HepG2 (cell line): ENCODE results near the gene CRYAA. TPM values are rescaled to one million over a fixed set of nuclear protein-coding genes. Genes with fewer than 3 reads are reported as not detected.

Experiments used
- CBX5 ChIP-seq: sonication (generic); formaldehyde crosslinking; IDR thresholded peaks from 2 replicates; pipeline ENCODE4 v1.4.0; 2020; ENCODE audit warnings: missing genetic modification reagents, borderline replicate concordance
- DNMT3B ChIP-seq: conservative IDR thresholded peaks from 2 replicates; pipeline ENCODE4 v1.6.1; 2016; ENCODE audit warnings: missing biosample characterization, control low read depth
- JUN ChIP-seq: sonication (generic); formaldehyde crosslinking; IDR thresholded peaks from 2 replicates; pipeline ENCODE4 v1.4.0; 2020; ENCODE audit warnings: mild to moderate bottlenecking, missing genetic modification reagents
- LCORL ChIP-seq, 2 experiments: fragments of 450-650 bp in 1 of 2; sonication (generic) in 1 of 2; formaldehyde crosslinking in 1 of 2; IDR thresholded peaks; 2 replicates each; pipeline versions ENCODE4 v1.5.0 to v1.6.1; 2017 to 2020; ENCODE audit warnings: antibody characterized with exemption in 1 of 2, missing genetic modification reagents in 1 of 2
- MIXL1 ChIP-seq: IDR thresholded peaks from 2 replicates; pipeline ENCODE4 v1.6.1; 2016
- NKX3-1 ChIP-seq: sonication (generic); formaldehyde crosslinking; IDR thresholded peaks from 2 replicates; pipeline ENCODE4 v1.5.0; 2020; ENCODE audit warnings: missing genetic modification reagents
- RFX1 ChIP-seq: fragments of 450-650 bp; IDR thresholded peaks from 2 replicates; pipeline ENCODE4 v1.6.1; 2017
- SALL1 ChIP-seq: sonication (generic); formaldehyde crosslinking; IDR thresholded peaks from 2 replicates; pipeline ENCODE4 v1.8.0; 2022; ENCODE audit warnings: mild to moderate bottlenecking, missing genetic modification reagents
- SOX5 ChIP-seq: IDR thresholded peaks from 2 replicates; pipeline ENCODE4 v1.6.1; 2016; ENCODE audit warnings: borderline replicate concordance
- ZNF382 ChIP-seq: sonication (generic); formaldehyde crosslinking; IDR thresholded peaks from 2 replicates; pipeline ENCODE4 v1.5.0; 2020; ENCODE audit warnings: missing genetic modification reagents, mild to moderate bottlenecking, borderline replicate concordance
- ZNF552 ChIP-seq: sonication (generic); formaldehyde crosslinking; IDR thresholded peaks from 2 replicates; pipeline ENCODE4 v1.9.0; 2022; ENCODE audit warnings: missing genetic modification reagents, mild to moderate bottlenecking, borderline replicate concordance
- ZNF75D ChIP-seq: sonication (generic); formaldehyde crosslinking; IDR thresholded peaks from 2 replicates; pipeline ENCODE4 v1.8.1; 2023; ENCODE audit warnings: missing genetic modification reagents, mild to moderate bottlenecking, borderline replicate concordance
- polyA plus RNA-seq, 8 experiments: library from polyadenylated mRNA; depleted of rRNA in 3 of 8; stranded (reverse) in 7 of 8; unstranded in 1 of 8; fragments of >200 nt; fragmentation: Illumina TruSeq in 4 of 8; extraction: Trizol in 4 of 8; gene quantifications; 2 replicates each; pipeline versions ENCODE4 v1.2.1 to v1.2.3, GENCODE V29; 2011 to 2016; ENCODE audit warnings: low read depth in 4 of 8, missing spikeins in 1 of 8, mixed read lengths in 1 of 8; ENCODE audit not compliant: insufficient read depth in 1 of 8
- total RNA-seq, 5 experiments: library from RNA; depleted of rRNA; stranded (reverse); fragments of >200 nt; fragmentation: Illumina TruSeq; extraction: Trizol; gene quantifications; 2 replicates each; pipeline ENCODE4 v1.2.3, GENCODE V29; 2016; ENCODE audit warnings: low read depth in 1 of 5
- TF ChIP-seq, protein P1 (sequence below): fragments of 450-650 bp; IDR thresholded peaks from 2 replicates; pipeline ENCODE4 v1.6.1; 2016
- TF ChIP-seq, protein P2 (sequence below): sonication (generic); formaldehyde crosslinking; IDR thresholded peaks from 2 replicates; pipeline ENCODE4 v1.5.0; 2020; ENCODE audit warnings: missing genetic modification reagents
- TF ChIP-seq, protein P3 (sequence below), 2 experiments: sonication (generic) in 1 of 2; formaldehyde crosslinking in 1 of 2; IDR thresholded peaks; 2 replicates each; pipeline versions ENCODE4 v1.4.0 to v1.6.1; 2018 to 2020; ENCODE audit warnings: missing genetic modification reagents in 2 of 2, borderline replicate concordance in 1 of 2, low read depth in 1 of 2, mild to moderate bottlenecking in 1 of 2, missing biosample characterization in 1 of 2
- TF ChIP-seq, protein P4 (sequence below): sonication (generic); formaldehyde crosslinking; IDR thresholded peaks from 2 replicates; pipeline ENCODE4 v1.4.0; 2020; ENCODE audit warnings: missing genetic modification reagents
- TF ChIP-seq, protein P5 (sequence below): sonication (generic); formaldehyde crosslinking; IDR thresholded peaks from 2 replicates; pipeline ENCODE4 v1.9.0; 2022; ENCODE audit warnings: missing genetic modification reagents, mild to moderate bottlenecking, borderline replicate concordance
- TF ChIP-seq, protein P6 (sequence below): sonication (generic); formaldehyde crosslinking; IDR thresholded peaks from 2 replicates; pipeline ENCODE4 v1.4.0; 2020; ENCODE audit warnings: missing genetic modification reagents

CRYAA gene
- total and polyA plus RNA-seq, 2 of the 13 experiments (the other 11 are each of a cell fraction or from before 2014, with no cell fraction given) = 5.6 to 8.6 TPM

DNA sequence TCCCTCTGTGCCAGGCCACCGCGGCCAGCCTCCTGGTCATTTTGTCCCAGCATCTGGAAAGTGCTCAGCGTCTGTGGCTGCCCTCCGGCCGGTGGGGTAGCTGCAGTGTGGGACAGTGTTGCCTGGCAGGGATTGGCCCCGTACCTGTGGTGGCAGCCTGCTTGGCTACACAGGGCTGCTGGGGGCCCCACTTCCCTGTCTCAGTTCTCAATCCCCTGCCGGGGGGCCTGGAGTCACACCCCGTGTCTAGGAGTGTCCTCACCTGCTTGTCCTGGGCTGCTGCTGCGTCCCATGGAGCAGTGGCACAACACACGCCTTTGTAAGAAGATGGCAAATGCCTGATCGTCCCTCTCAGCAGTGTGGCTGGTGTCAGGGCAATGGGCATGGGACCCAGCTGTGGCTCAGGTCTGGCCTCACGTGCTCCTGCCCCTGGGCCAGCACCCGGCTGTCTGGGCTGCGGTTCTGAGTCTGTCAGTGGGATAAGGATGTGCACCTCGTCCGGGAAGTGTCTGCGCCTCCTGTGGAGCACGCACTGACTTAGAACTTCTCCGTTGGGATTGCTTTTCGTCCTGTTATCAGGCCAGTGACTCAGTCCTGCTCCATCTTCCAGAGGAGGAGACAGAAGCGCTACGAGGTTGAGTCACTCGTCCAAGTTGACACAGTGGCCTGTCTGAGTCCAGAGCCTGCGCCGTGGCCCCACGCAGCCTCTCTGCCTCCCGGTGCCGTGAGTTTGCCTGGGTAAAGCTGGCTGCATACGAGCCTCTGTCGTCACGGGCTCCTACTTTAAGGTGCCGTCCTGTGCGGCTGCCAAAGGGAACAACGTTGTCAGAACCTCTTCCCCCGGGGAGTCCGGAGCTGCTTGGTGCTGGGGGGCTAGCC is 41.0 kb downstream of the CRYAA start (continued):
- TF ChIP-seq SALL1 (CRISPR knock-in tag) (peak; percentile 42; the same call in 1 of the 2 replicates), DNMT3B (no peak), JUN (peak; percentile 50; the same call in 1 of the 2 replicates), ZNF75D (no peak), LCORL (IDR thresholded peaks at IDR 0.05) (no peak), LCORL (CRISPR knock-in tag; IDR thresholded peaks at IDR 0.05) (0 out of 2 replicates have a peak, but pooled peaks have one; percentile 41), SOX5 (CRISPR knock-in tag) (0 out of 2 replicates have a peak, but pooled peaks have one; percentile 8), MIXL1 (CRISPR knock-in tag) (no peak), CBX5 (CRISPR knock-in tag) (no peak), NKX3-1 (no peak), ZNF382 (CRISPR knock-in tag) (no peak), ZNF552 (CRISPR knock-in tag) (no peak), RFX1 (no peak)
- TF ChIP-seq, protein P1, sequence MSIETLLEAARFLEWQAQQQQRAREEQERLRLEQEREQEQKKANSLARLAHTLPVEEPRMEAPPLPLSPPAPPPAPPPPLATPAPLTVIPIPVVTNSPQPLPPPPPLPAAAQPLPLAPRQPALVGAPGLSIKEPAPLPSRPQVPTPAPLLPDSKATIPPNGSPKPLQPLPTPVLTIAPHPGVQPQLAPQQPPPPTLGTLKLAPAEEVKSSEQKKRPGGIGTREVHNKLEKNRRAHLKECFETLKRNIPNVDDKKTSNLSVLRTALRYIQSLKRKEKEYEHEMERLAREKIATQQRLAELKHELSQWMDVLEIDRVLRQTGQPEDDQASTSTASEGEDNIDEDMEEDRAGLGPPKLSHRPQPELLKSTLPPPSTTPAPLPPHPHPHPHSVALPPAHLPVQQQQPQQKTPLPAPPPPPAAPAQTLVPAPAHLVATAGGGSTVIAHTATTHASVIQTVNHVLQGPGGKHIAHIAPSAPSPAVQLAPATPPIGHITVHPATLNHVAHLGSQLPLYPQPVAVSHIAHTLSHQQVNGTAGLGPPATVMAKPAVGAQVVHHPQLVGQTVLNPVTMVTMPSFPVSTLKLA = no peak
- TF ChIP-seq, protein P2, sequence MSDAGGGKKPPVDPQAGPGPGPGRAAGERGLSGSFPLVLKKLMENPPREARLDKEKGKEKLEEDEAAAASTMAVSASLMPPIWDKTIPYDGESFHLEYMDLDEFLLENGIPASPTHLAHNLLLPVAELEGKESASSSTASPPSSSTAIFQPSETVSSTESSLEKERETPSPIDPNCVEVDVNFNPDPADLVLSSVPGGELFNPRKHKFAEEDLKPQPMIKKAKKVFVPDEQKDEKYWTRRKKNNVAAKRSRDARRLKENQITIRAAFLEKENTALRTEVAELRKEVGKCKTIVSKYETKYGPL (CRISPR knock-in tag) = no peak
- TF ChIP-seq, protein P3, sequence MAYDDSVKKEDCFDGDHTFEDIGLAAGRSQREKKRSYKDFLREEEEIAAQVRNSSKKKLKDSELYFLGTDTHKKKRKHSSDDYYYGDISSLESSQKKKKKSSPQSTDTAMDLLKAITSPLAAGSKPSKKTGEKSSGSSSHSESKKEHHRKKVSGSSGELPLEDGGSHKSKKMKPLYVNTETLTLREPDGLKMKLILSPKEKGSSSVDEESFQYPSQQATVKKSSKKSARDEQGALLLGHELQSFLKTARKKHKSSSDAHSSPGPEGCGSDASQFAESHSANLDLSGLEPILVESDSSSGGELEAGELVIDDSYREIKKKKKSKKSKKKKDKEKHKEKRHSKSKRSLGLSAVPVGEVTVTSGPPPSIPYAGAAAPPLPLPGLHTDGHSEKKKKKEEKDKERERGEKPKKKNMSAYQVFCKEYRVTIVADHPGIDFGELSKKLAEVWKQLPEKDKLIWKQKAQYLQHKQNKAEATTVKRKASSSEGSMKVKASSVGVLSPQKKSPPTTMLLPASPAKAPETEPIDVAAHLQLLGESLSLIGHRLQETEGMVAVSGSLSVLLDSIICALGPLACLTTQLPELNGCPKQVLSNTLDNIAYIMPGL (CRISPR knock-in tag; IDR thresholded peaks at IDR 0.05; ENCODE audit: borderline replicate concordance in 1 of 2, low read depth in 1 of 2) = no peak
- TF ChIP-seq, protein P4, sequence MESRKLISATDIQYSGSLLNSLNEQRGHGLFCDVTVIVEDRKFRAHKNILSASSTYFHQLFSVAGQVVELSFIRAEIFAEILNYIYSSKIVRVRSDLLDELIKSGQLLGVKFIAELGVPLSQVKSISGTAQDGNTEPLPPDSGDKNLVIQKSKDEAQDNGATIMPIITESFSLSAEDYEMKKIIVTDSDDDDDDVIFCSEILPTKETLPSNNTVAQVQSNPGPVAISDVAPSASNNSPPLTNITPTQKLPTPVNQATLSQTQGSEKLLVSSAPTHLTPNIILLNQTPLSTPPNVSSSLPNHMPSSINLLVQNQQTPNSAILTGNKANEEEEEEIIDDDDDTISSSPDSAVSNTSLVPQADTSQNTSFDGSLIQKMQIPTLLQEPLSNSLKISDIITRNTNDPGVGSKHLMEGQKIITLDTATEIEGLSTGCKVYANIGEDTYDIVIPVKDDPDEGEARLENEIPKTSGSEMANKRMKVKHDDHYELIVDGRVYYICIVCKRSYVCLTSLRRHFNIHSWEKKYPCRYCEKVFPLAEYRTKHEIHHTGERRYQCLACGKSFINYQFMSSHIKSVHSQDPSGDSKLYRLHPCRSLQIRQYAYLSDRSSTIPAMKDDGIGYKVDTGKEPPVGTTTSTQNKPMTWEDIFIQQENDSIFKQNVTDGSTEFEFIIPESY (CRISPR knock-in tag) = 0 out of 2 replicates have a peak, but pooled peaks have one; percentile 2
- TF ChIP-seq, protein P5, sequence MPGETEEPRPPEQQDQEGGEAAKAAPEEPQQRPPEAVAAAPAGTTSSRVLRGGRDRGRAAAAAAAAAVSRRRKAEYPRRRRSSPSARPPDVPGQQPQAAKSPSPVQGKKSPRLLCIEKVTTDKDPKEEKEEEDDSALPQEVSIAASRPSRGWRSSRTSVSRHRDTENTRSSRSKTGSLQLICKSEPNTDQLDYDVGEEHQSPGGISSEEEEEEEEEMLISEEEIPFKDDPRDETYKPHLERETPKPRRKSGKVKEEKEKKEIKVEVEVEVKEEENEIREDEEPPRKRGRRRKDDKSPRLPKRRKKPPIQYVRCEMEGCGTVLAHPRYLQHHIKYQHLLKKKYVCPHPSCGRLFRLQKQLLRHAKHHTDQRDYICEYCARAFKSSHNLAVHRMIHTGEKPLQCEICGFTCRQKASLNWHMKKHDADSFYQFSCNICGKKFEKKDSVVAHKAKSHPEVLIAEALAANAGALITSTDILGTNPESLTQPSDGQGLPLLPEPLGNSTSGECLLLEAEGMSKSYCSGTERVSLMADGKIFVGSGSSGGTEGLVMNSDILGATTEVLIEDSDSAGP (CRISPR knock-in tag) = 0 out of 2 replicates have a peak, but pooled peaks have one; percentile 19
- TF ChIP-seq, protein P6, sequence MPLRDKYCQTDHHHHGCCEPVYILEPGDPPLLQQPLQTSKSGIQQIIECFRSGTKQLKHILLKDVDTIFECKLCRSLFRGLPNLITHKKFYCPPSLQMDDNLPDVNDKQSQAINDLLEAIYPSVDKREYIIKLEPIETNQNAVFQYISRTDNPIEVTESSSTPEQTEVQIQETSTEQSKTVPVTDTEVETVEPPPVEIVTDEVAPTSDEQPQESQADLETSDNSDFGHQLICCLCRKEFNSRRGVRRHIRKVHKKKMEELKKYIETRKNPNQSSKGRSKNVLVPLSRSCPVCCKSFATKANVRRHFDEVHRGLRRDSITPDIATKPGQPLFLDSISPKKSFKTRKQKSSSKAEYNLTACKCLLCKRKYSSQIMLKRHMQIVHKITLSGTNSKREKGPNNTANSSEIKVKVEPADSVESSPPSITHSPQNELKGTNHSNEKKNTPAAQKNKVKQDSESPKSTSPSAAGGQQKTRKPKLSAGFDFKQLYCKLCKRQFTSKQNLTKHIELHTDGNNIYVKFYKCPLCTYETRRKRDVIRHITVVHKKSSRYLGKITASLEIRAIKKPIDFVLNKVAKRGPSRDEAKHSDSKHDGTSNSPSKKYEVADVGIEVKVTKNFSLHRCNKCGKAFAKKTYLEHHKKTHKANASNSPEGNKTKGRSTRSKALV = no peak
